ENCODE measurements around the gene BAHD1.

Gene BAHD1

GRCh38 chr15:40440743-40441564 lies at the start of gene BAHD1:
BAHD1 (plus strand) TSS chr15:40440953; CDS start chr15:40458465, 17,512 bp downstream.
- peak; percentile 98 for DNase-seq

GRCh38 chr15:40392986-40393948 lies 47.5 kb upstream of the BAHD1 start:
- no peak for DNase-seq

GRCh38 chr15:40397688-40398412 lies 42.9 kb upstream of the BAHD1 start:
- no peak for DNase-seq

GRCh38 chr15:40398413-40398873 lies 42.3 kb upstream of the BAHD1 start:
- DNase-seq, result peak; percentile 24

GRCh38 chr15:40399370-40399769 lies 41.4 kb upstream of the BAHD1 start:
- no peak for DNase-seq

GRCh38 chr15:40405501-40406381 lies 35.0 kb upstream of the BAHD1 start, which contains the start of gene IVD:
IVD (plus strand) TSS chr15:40405795; CDS start chr15:40405828, 33 bp downstream.
- peak; percentile 96 for DNase-seq

GRCh38 chr15:40407330-40407990 lies 33.3 kb upstream of the BAHD1 start:
- no peak for DNase-seq

GRCh38 chr15:40409366-40409765 lies 31.4 kb upstream of the BAHD1 start:
- no peak for DNase-seq

- DNase-seq, result no peak
Observed at GRCh38 chr15:40410476-40410875, 30.3 kb upstream of the BAHD1 start.

- DNase-seq, result no peak
Observed at GRCh38 chr15:40412095-40412759, 28.5 kb upstream of the BAHD1 start.

GRCh38 chr15:40413036-40413435 lies 27.7 kb upstream of the BAHD1 start:
- no peak for DNase-seq

- no peak for DNase-seq
Observed at GRCh38 chr15:40414816-40415215, 25.9 kb upstream of the BAHD1 start.

GRCh38 chr15:40415226-40415625 lies 25.5 kb upstream of the BAHD1 start:
- no peak for DNase-seq

GRCh38 chr15:40416056-40416455 lies 24.7 kb upstream of the BAHD1 start:
- no peak for DNase-seq

GRCh38 chr15:40418126-40418525 lies 22.6 kb upstream of the BAHD1 start:
- DNase-seq, result no peak

- DNase-seq, result no peak
Observed at GRCh38 chr15:40420071-40420713, 20.6 kb upstream of the BAHD1 start.

GRCh38 chr15:40420793-40421192 lies 20.0 kb upstream of the BAHD1 start:
- DNase-seq, result peak; percentile 13

- DNase-seq, result peak; percentile 89
Observed at GRCh38 chr15:40421246-40422157, 19.3 kb upstream of the BAHD1 start.

Data from stimulated activated CD4-positive, alpha-beta T cell treated with anti-CD3 and anti-CD28 coated beads, Interleukin-15, amount 100 ng/mL, for 24 hours (primary cell).